OCI-LY3 (cell line): ENCODE data around the gene CTTN.

ENCODE experiments used
- H2AFZ ChIP-seq: fragments of 200-600, 300-600 bp; shearing (Covaris generic); 2 replicates; pipeline ENCODE4 v1.6.0; 2014; ENCODE audit warnings: antibody characterized with exemption, low read depth, low read length
- H3K27ac ChIP-seq: fragments of 200-600, 300-600 bp; sonication (generic); 2 replicates; pipeline ENCODE4 v1.5.1; 2014; ENCODE audit warnings: mild to moderate bottlenecking, low read length, moderate library complexity, mixed read lengths
- H3K27me3 ChIP-seq: fragments of 200-600, 300-600 bp; sonication (generic); 2 replicates; pipeline ENCODE4 v1.6.1; 2014; ENCODE audit warnings: low read depth, low read length, mixed read lengths
- H3K36me3 ChIP-seq: fragments of 200-600, 300-600 bp; sonication (generic); replicated peaks from 2 replicates; pipeline ENCODE3; 2014; ENCODE audit warnings: low read depth, low read length, mixed read lengths
- H3K4me1 ChIP-seq: fragments of 300-600, 200-600 bp; sonication (generic); 2 replicates; pipeline ENCODE4 v1.6.1; 2014; ENCODE audit warnings: low read length, mixed read lengths
- H3K4me2 ChIP-seq: fragments of 200-600, 300-600 bp; sonication (generic); 2 replicates; pipeline ENCODE4 v1.6.1; 2014; ENCODE audit warnings: low read length, mixed read lengths
- H3K4me3 ChIP-seq: fragments of 300-600, 200-600 bp; sonication (generic); 2 replicates; pipeline ENCODE4 v1.5.1; 2014; ENCODE audit warnings: antibody characterized with exemption, mild to moderate bottlenecking, low read length, moderate library complexity
- H3K79me2 ChIP-seq: fragments of 300-600, 200-600 bp; shearing (Covaris generic); 2 replicates; pipeline ENCODE4 v1.6.1; 2014; ENCODE audit warnings: mild to moderate bottlenecking, low read length, mixed read lengths
- H3K9ac ChIP-seq: fragments of 300-600, 200-600 bp; shearing (Covaris generic); 2 replicates; pipeline ENCODE4 v1.6.0; 2014; ENCODE audit warnings: mild to moderate bottlenecking, low read length, moderate library complexity
- H3K9me3 ChIP-seq: fragments of 200-600, 300-600 bp; shearing (Covaris generic); 2 replicates; pipeline ENCODE4 v1.6.1; 2014; ENCODE audit warnings: low read length, mixed read lengths; ENCODE audit not compliant: insufficient read depth
- H4K20me1 ChIP-seq: fragments of 200-600, 300-600 bp; sonication (generic); 2 replicates; pipeline ENCODE4 v1.6.1; 2016; ENCODE audit warnings: low read length, mixed read lengths; ENCODE audit not compliant: insufficient read depth
- CTCF ChIP-seq: fragments of 200-600, 300-600 bp; sonication (generic); IDR thresholded peaks from 2 replicates; pipeline ENCODE4 v1.5.1; 2014; ENCODE audit warnings: antibody characterized with exemption, low read length, low read depth
- EZH2phosphoT487 ChIP-seq: fragments of 200-600 bp; shearing (Covaris generic); IDR thresholded peaks from 2 replicates; pipeline ENCODE4 v1.6.1; 2018; ENCODE audit warnings: antibody characterized with exemption, mixed run types, low read depth

Gene CTTN

GRCh38 chr11:70358753-70359152, 39.6 kb upstream of the CTTN start:
- Histone ChIP-seq H3K4me1 (no peaks in the 10 kb centered on the region), H3K4me2 (no peak overlapping the region), H3K27ac (no peak overlapping the region), H4K20me1 (no peaks in the 10 kb centered on the region), H2AFZ (no peak overlapping the region), H3K36me3 (peaks cover 63% of the 10 kb centered on the region), H3K27me3 (no peaks in the 10 kb centered on the region), H3K79me2 (no peaks in the 10 kb centered on the region), H3K4me3 (no peak overlapping the region), H3K9me3 (no peaks in the 10 kb centered on the region), H3K9ac (no peak overlapping the region)
- no peak for TF ChIP-seq EZH2phosphoT487
- TF ChIP-seq CTCF = no peak

GRCh38 chr11:70359451-70360205, 38.7 kb upstream of the CTTN start:
- H3K4me3 ChIP-seq = no peak overlapping the region
- no peaks in the 10 kb centered on the region for H3K27me3 ChIP-seq
- TF ChIP-seq EZH2phosphoT487 (no peak), CTCF (no peak)
- H3K27ac ChIP-seq = no peak overlapping the region
- H3K9me3 ChIP-seq = no peaks in the 10 kb centered on the region
- H3K4me2 ChIP-seq = no peak overlapping the region
- H2AFZ ChIP-seq = no peak overlapping the region
- no peaks in the 10 kb centered on the region for H3K4me1 ChIP-seq
- peaks cover 63% of the 10 kb centered on the region for H3K36me3 ChIP-seq
- no peak overlapping the region for H3K9ac ChIP-seq
- no peaks in the 10 kb centered on the region for H4K20me1 ChIP-seq
- no peaks in the 10 kb centered on the region for H3K79me2 ChIP-seq

- TF ChIP-seq EZH2phosphoT487 (no peak), CTCF (no peak)
- Histone ChIP-seq H3K4me2 (no peak overlapping the region), H3K4me1 (no peaks in the 10 kb centered on the region), H3K79me2 (no peaks in the 10 kb centered on the region), H3K9me3 (no peaks in the 10 kb centered on the region), H3K4me3 (no peak overlapping the region), H3K36me3 (peaks cover 66% of the 10 kb centered on the region), H3K27me3 (no peaks in the 10 kb centered on the region), H3K27ac (no peak overlapping the region), H4K20me1 (no peaks in the 10 kb centered on the region), H2AFZ (no peak overlapping the region), H3K9ac (no peak overlapping the region)
These were observed 38.1 kb upstream of the CTTN start for GRCh38 chr11:70360211-70360610.

GRCh38 chr11:70364178-70364577, 34.2 kb upstream of the CTTN start:
- no peaks in the 10 kb centered on the region for H3K4me1 ChIP-seq
- H3K9ac ChIP-seq = no peak overlapping the region
- no peaks in the 10 kb centered on the region for H3K79me2 ChIP-seq
- TF ChIP-seq CTCF = no peak
- no peak for TF ChIP-seq EZH2phosphoT487
- H3K27ac ChIP-seq = no peak overlapping the region
- no peak overlapping the region for H3K4me2 ChIP-seq
- H3K36me3 ChIP-seq = peaks cover 53% of the 10 kb centered on the region
- no peaks in the 10 kb centered on the region for H4K20me1 ChIP-seq
- H3K9me3 ChIP-seq = no peaks in the 10 kb centered on the region
- no peaks in the 10 kb centered on the region for H3K27me3 ChIP-seq
- no peak overlapping the region for H2AFZ ChIP-seq
- no peak overlapping the region for H3K4me3 ChIP-seq
